COLO829 (cell line): Measurements from ENCODE around the gene MED7.

Experiments
- DNase-seq: peaks from one replicate; pipeline ENCODE4 v3.0.0; 2012; ENCODE audit warnings: low spot score

The MED7 gene

GRCh38 chr5:157106630-157107461 lies 35.8 kb downstream of the MED7 start:
- no peak for DNase-seq

- DNase-seq, result no peak
Observed at GRCh38 chr5:157100140-157100679, 42.5 kb downstream of the MED7 start.

GRCh38 chr5:157088342-157088990 lies 54.2 kb downstream of the MED7 start:
- no peak for DNase-seq
